Subcutaneous abdominal adipose tissue (tissue), 5 donors: Measurements from ENCODE around the gene AHCYL1.

Source experiments
- H3K27ac ChIP-seq: one replicate; pipeline ENCODE4 v1.7.0; 2013; ENCODE audit warnings: low read depth, mild to moderate bottlenecking, inconsistent platforms, low read length, moderate library complexity
- H3K27me3 ChIP-seq, 5 donors: one replicate each; pipeline ENCODE4 v1.7.0; 2013; ENCODE audit warnings: low read length in 5 of 5, inconsistent platforms in 1 of 5; ENCODE audit not compliant: control insufficient read depth in 5 of 5, insufficient read depth in 4 of 5
- H3K36me3 ChIP-seq, 5 donors: one replicate each; pipeline ENCODE4 v1.7.0; 2013; ENCODE audit warnings: low read length in 5 of 5; ENCODE audit not compliant: control insufficient read depth in 5 of 5, insufficient read depth in 5 of 5
- H3K4me1 ChIP-seq, 5 donors: one replicate each; pipeline ENCODE4 v1.7.0; 2013; ENCODE audit warnings: low read length in 5 of 5, mild to moderate bottlenecking in 3 of 5, moderate library complexity in 1 of 5; ENCODE audit not compliant: control insufficient read depth in 5 of 5, insufficient read depth in 5 of 5
- H3K4me3 ChIP-seq, 5 donors: one replicate each; pipeline ENCODE4 v1.7.0; 2013; ENCODE audit warnings: low read length in 5 of 5, low read depth in 1 of 5
- H3K9ac ChIP-seq, 5 donors: one replicate each; pipeline ENCODE4 v1.7.0; 2013; ENCODE audit warnings: low read length in 5 of 5, mild to moderate bottlenecking in 4 of 5, moderate library complexity in 3 of 5
- H3K9me3 ChIP-seq, 5 donors: one replicate each; pipeline ENCODE4 v1.7.0; 2013; ENCODE audit warnings: low read length in 5 of 5; ENCODE audit not compliant: control insufficient read depth in 5 of 5
- donor health status: healthy.
- donor health status: healthy.
- donor health status: healthy.
- donor health status: healthy.
- donor health status: healthy.

AHCYL1 gene

GRCh38 chr1:110007046-110007830, 22.7 kb downstream of the AHCYL1 start:
- H3K36me3 ChIP-seq = peaks cover 28 to 42% (median 34%) of the 10 kb centered on the region in 5 donors
- H3K4me1 ChIP-seq = peaks cover 5 to 30% (median 29%) of the 10 kb centered on the region in 5 donors
- H3K4me3 ChIP-seq = no peak overlapping the region
- no peaks in the 10 kb centered on the region for H3K9me3 ChIP-seq
- no peak overlapping the region for H3K9ac ChIP-seq
- no peak overlapping the region for H3K27ac ChIP-seq
- H3K27me3 ChIP-seq = no peaks in the 10 kb centered on the region

- Histone ChIP-seq H3K36me3 (peaks cover 36 to 57% (median 49%) of the 10 kb centered on the region in 5 donors), H3K4me3 (no peak overlapping the region), H3K27me3 (no peaks in the 10 kb centered on the region), H3K27ac (no peak overlapping the region), H3K9ac (no peak overlapping the region), H3K9me3 (no peaks in the 10 kb centered on the region), H3K4me1 (peaks cover 5 to 20% (median 19%) of the 10 kb centered on the region in 5 donors)
Observed at GRCh38 chr1:110008971-110009565, 24.5 kb downstream of the AHCYL1 start.

- H3K9ac ChIP-seq = peak overlapping the region in 1 of 5 donors; percentile 33
- no peak overlapping the region for H3K4me3 ChIP-seq
- no peaks in the 10 kb centered on the region for H3K27me3 ChIP-seq
- H3K36me3 ChIP-seq = peaks cover 58 to 79% (median 72%) of the 10 kb centered on the region in 5 donors
- H3K27ac ChIP-seq = peak overlapping the region; percentile 7
- no peaks in the 10 kb centered on the region for H3K9me3 ChIP-seq
- peaks cover 0 to 8% (median 0%) of the 10 kb centered on the region in 5 donors for H3K4me1 ChIP-seq
Observed at GRCh38 chr1:110011527-110012041, 27.0 kb downstream of the AHCYL1 start.

GRCh38 chr1:110012100-110012780, 27.7 kb downstream of the AHCYL1 start:
- Histone ChIP-seq H3K27me3 (no peaks in the 10 kb centered on the region), H3K36me3 (peaks cover 64 to 81% (median 77%) of the 10 kb centered on the region in 5 donors), H3K4me3 (no peak overlapping the region)

GRCh38 chr1:110017792-110018191, 33.2 kb downstream of the AHCYL1 start:
- no peak overlapping the region for H3K27ac ChIP-seq
- H3K36me3 ChIP-seq = peaks cover 78 to 97% (median 92%) of the 10 kb centered on the region in 5 donors

More at GRCh38 chr1:110012100-110012780, 27.7 kb downstream of the AHCYL1 start:
- Histone ChIP-seq H3K27ac (peak overlapping the region; percentile 7), H3K9me3 (no peaks in the 10 kb centered on the region), H3K4me1 (peaks cover 0 to 4% (median 0%) of the 10 kb centered on the region in 5 donors), H3K9ac (peak overlapping the region in 1 of 5 donors; percentile 33)

GRCh38 chr1:110018396-110018795, 33.8 kb downstream of the AHCYL1 start:
- H3K36me3 ChIP-seq = peaks cover 79 to 97% (median 92%) of the 10 kb centered on the region in 5 donors
- H3K4me3 ChIP-seq = no peak overlapping the region

More at GRCh38 chr1:110017792-110018191, 33.2 kb downstream of the AHCYL1 start:
- Histone ChIP-seq H3K9me3 (no peaks in the 10 kb centered on the region), H3K9ac (peak overlapping the region in 1 of 5 donors; percentile 4), H3K27me3 (no peaks in the 10 kb centered on the region), H3K4me1 (no peaks in the 10 kb centered on the region), H3K4me3 (no peak overlapping the region)

GRCh38 chr1:110019770-110020169, 35.2 kb downstream of the AHCYL1 start:
- no peak overlapping the region for H3K27ac ChIP-seq
- no peaks in the 10 kb centered on the region for H3K9me3 ChIP-seq
- no peaks in the 10 kb centered on the region for H3K27me3 ChIP-seq
- H3K4me3 ChIP-seq = no peak overlapping the region
- H3K4me1 ChIP-seq = no peaks in the 10 kb centered on the region
- H3K36me3 ChIP-seq = peaks cover 77 to 100% (median 97%) of the 10 kb centered on the region in 5 donors
- H3K9ac ChIP-seq = no peak overlapping the region

More at GRCh38 chr1:110018396-110018795, 33.8 kb downstream of the AHCYL1 start:
- Histone ChIP-seq H3K9ac (no peak overlapping the region), H3K9me3 (no peaks in the 10 kb centered on the region), H3K4me1 (no peaks in the 10 kb centered on the region), H3K27ac (no peak overlapping the region), H3K27me3 (no peaks in the 10 kb centered on the region)

GRCh38 chr1:110021285-110021684, 36.7 kb downstream of the AHCYL1 start:
- no peaks in the 10 kb centered on the region for H3K9me3 ChIP-seq
- H3K36me3 ChIP-seq = peaks cover 67 to 90% (median 84%) of the 10 kb centered on the region in 5 donors
- no peak overlapping the region for H3K9ac ChIP-seq
- H3K27ac ChIP-seq = no peak overlapping the region
- no peaks in the 10 kb centered on the region for H3K27me3 ChIP-seq
- no peaks in the 10 kb centered on the region for H3K4me1 ChIP-seq
- no peak overlapping the region for H3K4me3 ChIP-seq

GRCh38 chr1:110024613-110025012, 40.0 kb downstream of the AHCYL1 start:
- no peaks in the 10 kb centered on the region for H3K27me3 ChIP-seq
- peaks cover 0 to 3% (median 0%) of the 10 kb centered on the region in 5 donors for H3K4me1 ChIP-seq
- H3K36me3 ChIP-seq = peaks cover 36 to 57% (median 50%) of the 10 kb centered on the region in 5 donors
- H3K9ac ChIP-seq = no peak overlapping the region
- no peak overlapping the region for H3K27ac ChIP-seq
- no peak overlapping the region for H3K4me3 ChIP-seq
- H3K9me3 ChIP-seq = no peaks in the 10 kb centered on the region
